NB4 (cell line): ENCODE results near the gene PRSS56.

Source experiments
- DNase-seq: peaks from one replicate; pipeline ENCODE4 v3.0.0; 2010; ENCODE audit warnings: low read depth
- H3K4me3 ChIP-seq: one replicate; pipeline ENCODE4 v1.5.1; 2011; ENCODE audit warnings: mild to moderate bottlenecking, low read depth, low read length, moderate library complexity
- CTCF ChIP-seq: IDR thresholded peaks from one replicate; pipeline ENCODE4 v1.5.1; 2012; ENCODE audit warnings: low read depth, low read length
- MAX ChIP-seq: IDR thresholded peaks from 2 replicates; pipeline ENCODE4 v1.6.1; 2011; ENCODE audit warnings: low read depth, low read length
- MYC ChIP-seq: IDR thresholded peaks from 2 replicates; pipeline ENCODE4 v1.6.1; 2011; ENCODE audit warnings: low read depth, low read length
- POLR2A ChIP-seq: IDR thresholded peaks from 2 replicates; pipeline ENCODE4 v1.6.1; 2011; ENCODE audit warnings: mild to moderate bottlenecking; ENCODE audit not compliant: insufficient read length; ENCODE audit errors: extremely low read depth

The PRSS56 gene

GRCh38 chr2:232574674-232575403, 54.7 kb downstream of the PRSS56 start:
- TF ChIP-seq POLR2A (no peak), MAX (no peak), CTCF (no peak), MYC (no peak)
- no peak for DNase-seq
- no peak overlapping the region for H3K4me3 ChIP-seq
